Mucosa of rectum (tissue), 2 donors: ENCODE data around the gene PCDHB4.
"Not testable (repeated sequence)": the region's sequence is repeated elsewhere in the genome, so short reads cannot be mapped to it uniquely, and the experiment has no call there.

Experiments
- H3K27ac ChIP-seq, 2 donors: one replicate each; pipeline ENCODE4 v1.7.0; 2013; ENCODE audit warnings: inconsistent platforms in 2 of 2, low read depth in 2 of 2, low read length in 2 of 2
- H3K27me3 ChIP-seq, 2 donors: one replicate each; pipeline ENCODE4 v1.7.0; 2013; ENCODE audit warnings: low read length in 2 of 2; ENCODE audit not compliant: control insufficient read depth in 2 of 2, insufficient read depth in 2 of 2
- H3K36me3 ChIP-seq, 2 donors: one replicate each; pipeline ENCODE4 v1.7.0; 2013; ENCODE audit warnings: low read length in 2 of 2; ENCODE audit not compliant: control insufficient read depth in 2 of 2, insufficient read depth in 2 of 2
- H3K4me1 ChIP-seq, 2 donors: one replicate each; pipeline ENCODE4 v1.7.0; 2013; ENCODE audit warnings: low read length in 2 of 2, mild to moderate bottlenecking in 1 of 2; ENCODE audit not compliant: control insufficient read depth in 2 of 2, insufficient read depth in 2 of 2
- H3K4me3 ChIP-seq, 2 donors: one replicate each; pipeline ENCODE4 v1.7.0; 2013; ENCODE audit warnings: low read length in 2 of 2
- H3K9ac ChIP-seq, 2 donors: one replicate each; pipeline ENCODE4 v1.7.0; 2013; ENCODE audit warnings: low read length in 2 of 2, low read depth in 1 of 2, mild to moderate bottlenecking in 1 of 2
- H3K9me3 ChIP-seq, 2 donors: one replicate each; pipeline ENCODE4 v1.7.0; 2013; ENCODE audit warnings: low read length in 2 of 2; ENCODE audit not compliant: control insufficient read depth in 2 of 2
- donor health status: healthy.
- donor health status: Normal muscosa, but diverticular disease.

PCDHB4 gene

GRCh38 chr5:141121563-141121962 is at the start of gene PCDHB4:
TSS of gene PCDHB4 (plus strand) at chr5:141121818. CDS start at chr5:141121999, 181 bp downstream.
- H3K9me3 ChIP-seq: peaks cover 0 to 2% of the 10 kb centered on the region in 2 donors
- H3K36me3 ChIP-seq: no peaks in the 10 kb centered on the region
- no peaks in the 10 kb centered on the region for H3K27me3 ChIP-seq
- no peak within 1 kb of the TSS for H3K27ac ChIP-seq
- no peak within 1 kb of the TSS for H3K9ac ChIP-seq
- no peaks in the 10 kb centered on the region for H3K4me1 ChIP-seq
- peak within 1 kb of the TSS in 1 of 2 donors; percentile 35 for H3K4me3 ChIP-seq

GRCh38 chr5:141077826-141078225 is 43.8 kb upstream of the PCDHB4 start:
- no peaks in the 10 kb centered on the region for H3K4me1 ChIP-seq
- no peaks in the 10 kb centered on the region for H3K36me3 ChIP-seq
- H3K4me3 ChIP-seq: no peak overlapping the region
- H3K27me3 ChIP-seq: no peaks in the 10 kb centered on the region
- H3K27ac ChIP-seq: no peak overlapping the region
- no peak overlapping the region for H3K9ac ChIP-seq
- H3K9me3 ChIP-seq: no peaks in the 10 kb centered on the region

GRCh38 chr5:141082228-141082627 is 39.4 kb upstream of the PCDHB4 start:
- Histone ChIP-seq H3K27ac (no peak overlapping the region), H3K4me1 (no peaks in the 10 kb centered on the region), H3K27me3 (no peaks in the 10 kb centered on the region), H3K9me3 (peaks cover 0 to 3% of the 10 kb centered on the region in 2 donors), H3K4me3 (no peak overlapping the region), H3K9ac (no peak overlapping the region), H3K36me3 (no peaks in the 10 kb centered on the region)

GRCh38 chr5:141084487-141084989 is 37.1 kb upstream of the PCDHB4 start:
- peaks cover 0 to 3% of the 10 kb centered on the region in 2 donors for H3K9me3 ChIP-seq
- H3K27ac ChIP-seq: no peak overlapping the region
- no peaks in the 10 kb centered on the region for H3K27me3 ChIP-seq
- H3K9ac ChIP-seq: no peak overlapping the region
- H3K4me3 ChIP-seq: peak overlapping the region; percentile 30 to 65
- H3K4me1 ChIP-seq: no peaks in the 10 kb centered on the region
- no peaks in the 10 kb centered on the region for H3K36me3 ChIP-seq

- H3K4me1 ChIP-seq: no peaks in the 10 kb centered on the region
- H3K9ac ChIP-seq: no peak within 1 kb of the TSS
- H3K9me3 ChIP-seq: peaks cover 0 to 11% of the 10 kb centered on the region in 2 donors
- no peaks in the 10 kb centered on the region for H3K36me3 ChIP-seq
- no peaks in the 10 kb centered on the region for H3K27me3 ChIP-seq
- H3K4me3 ChIP-seq: peak within 1 kb of the TSS; percentile 11 to 65
- no peak within 1 kb of the TSS for H3K27ac ChIP-seq
Measured at GRCh38 chr5:141094481-141095262, 26.9 kb upstream of the PCDHB4 start, which contains the start of gene PCDHB2. TSS of gene PCDHB2 (plus strand) at chr5:141094615. CDS start at chr5:141094791, 176 bp downstream.

GRCh38 chr5:141095263-141095641 is 26.4 kb upstream of the PCDHB4 start:
- peaks cover 0 to 11% of the 10 kb centered on the region in 2 donors for H3K9me3 ChIP-seq
- H3K4me3 ChIP-seq: no peak overlapping the region
- no peak overlapping the region for H3K9ac ChIP-seq

GRCh38 chr5:141096181-141096580 is 25.4 kb upstream of the PCDHB4 start:
- H3K4me3 ChIP-seq, H3K4me1 ChIP-seq, H3K27ac ChIP-seq, H3K36me3 ChIP-seq, H3K9ac ChIP-seq, H3K27me3 ChIP-seq: not testable (repeated sequence)
- peaks cover 0 to 16% of the 10 kb centered on the region in 2 donors for H3K9me3 ChIP-seq

More at GRCh38 chr5:141095263-141095641, 26.4 kb upstream of the PCDHB4 start:
- no peaks in the 10 kb centered on the region for H3K36me3 ChIP-seq
- no peaks in the 10 kb centered on the region for H3K4me1 ChIP-seq
- H3K27me3 ChIP-seq: no peaks in the 10 kb centered on the region
- H3K27ac ChIP-seq: no peak overlapping the region

GRCh38 chr5:141096586-141096985 is 25.0 kb upstream of the PCDHB4 start:
- peaks cover 0 to 16% of the 10 kb centered on the region in 2 donors for H3K9me3 ChIP-seq
- not testable (repeated sequence) for H3K4me3 ChIP-seq, H3K27ac ChIP-seq

GRCh38 chr5:141100243-141100805 is 21.3 kb upstream of the PCDHB4 start, which contains the start of gene PCDHB3:
TSS of gene PCDHB3 (plus strand) at chr5:141100473. CDS start at chr5:141100650, 177 bp downstream.
- Histone ChIP-seq H3K9ac (no peak within 1 kb of the TSS), H3K27me3 (no peaks in the 10 kb centered on the region), H3K9me3 (peaks cover 0 to 8% of the 10 kb centered on the region in 2 donors), H3K36me3 (no peaks in the 10 kb centered on the region), H3K4me3 (peak within 1 kb of the TSS in 1 of 2 donors; percentile 59), H3K4me1 (no peaks in the 10 kb centered on the region), H3K27ac (no peak within 1 kb of the TSS)

More at GRCh38 chr5:141096586-141096985, 25.0 kb upstream of the PCDHB4 start:
- not testable (repeated sequence) for H3K4me1 ChIP-seq, H3K9ac ChIP-seq, H3K36me3 ChIP-seq, H3K27me3 ChIP-seq

- H3K4me3 ChIP-seq: peak overlapping the region in 1 of 2 donors; percentile 59
- H3K27me3 ChIP-seq: no peaks in the 10 kb centered on the region
- no peak overlapping the region for H3K9ac ChIP-seq
- no peaks in the 10 kb centered on the region for H3K4me1 ChIP-seq
- peaks cover 0 to 6% of the 10 kb centered on the region in 2 donors for H3K9me3 ChIP-seq
- H3K27ac ChIP-seq: no peak overlapping the region
- no peaks in the 10 kb centered on the region for H3K36me3 ChIP-seq
Measured at GRCh38 chr5:141101059-141101458, 20.6 kb upstream of the PCDHB4 start.
